DMS153 (cell line): Measurements from ENCODE around the gene PRKAR2A.
"Not testable (repeated sequence)": the region's sequence is repeated elsewhere in the genome, so short reads cannot be mapped to it uniquely, and the experiment has no call there.

Experiments
- DNase-seq: peaks from one replicate; lab custom pipeline; 2025; lab: John Stamatoyannopoulos, UW

Gene PRKAR2A

DNA sequence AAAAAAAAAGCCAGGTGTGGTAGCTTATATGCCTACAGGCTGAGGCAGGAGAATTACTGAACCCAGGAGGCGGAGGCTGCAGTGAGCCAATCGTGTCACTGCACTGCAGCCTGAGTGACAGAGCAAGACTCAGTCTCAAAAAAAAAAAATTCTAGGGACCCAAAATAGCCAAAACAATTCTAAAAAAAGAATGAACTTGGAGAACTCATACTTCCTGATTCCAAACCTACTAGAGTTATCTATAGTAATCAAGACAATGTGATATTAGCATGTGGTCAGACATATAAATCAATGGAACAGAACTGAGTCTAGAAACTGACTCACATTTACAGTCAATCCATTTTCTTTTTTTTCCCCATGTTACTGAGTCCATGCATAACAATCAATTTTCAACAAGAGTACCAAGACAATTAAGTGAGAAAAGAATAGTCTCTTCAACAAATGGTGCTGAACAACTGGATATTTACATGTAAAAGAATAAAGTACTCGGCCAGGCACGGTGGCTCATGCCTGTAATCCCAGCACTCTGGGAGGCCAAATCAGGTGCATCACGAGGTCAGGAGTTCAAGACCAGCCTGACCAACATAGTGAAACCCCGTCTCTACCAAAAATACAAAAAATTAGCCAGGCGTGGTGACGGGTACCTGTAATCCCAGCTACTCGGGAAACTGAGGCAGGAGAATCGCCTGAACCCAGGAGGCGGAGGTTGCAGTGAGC lies 11.9 kb downstream of the PRKAR2A start:
- DNase-seq = no peak

GRCh38 chr3:48832684-48833083 lies 15.0 kb downstream of the PRKAR2A start:
- DNase-seq = no peak

DNA sequence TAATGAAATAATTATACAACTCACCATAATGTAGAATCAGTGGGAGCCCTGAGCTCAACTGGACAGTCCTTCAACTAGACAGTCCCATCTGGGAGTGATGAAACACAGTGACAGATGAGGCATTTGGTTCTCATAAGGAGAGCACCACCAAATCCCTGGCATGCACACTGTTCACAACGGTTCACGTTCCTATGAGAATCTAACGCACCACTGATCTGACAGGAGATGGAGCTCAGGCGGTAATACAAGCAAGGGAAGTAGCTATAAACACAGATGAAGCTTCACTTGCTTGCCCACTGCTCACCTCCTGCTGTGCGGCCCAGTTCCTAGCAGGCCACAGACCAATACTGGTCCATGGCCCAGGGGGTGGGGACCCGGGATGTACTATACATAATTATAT lies 17.0 kb downstream of the PRKAR2A start:
- no peak for DNase-seq

- DNase-seq = not testable (repeated sequence)
These were observed 18.1 kb downstream of the PRKAR2A start for GRCh38 chr3:48829525-48829924.

DNA sequence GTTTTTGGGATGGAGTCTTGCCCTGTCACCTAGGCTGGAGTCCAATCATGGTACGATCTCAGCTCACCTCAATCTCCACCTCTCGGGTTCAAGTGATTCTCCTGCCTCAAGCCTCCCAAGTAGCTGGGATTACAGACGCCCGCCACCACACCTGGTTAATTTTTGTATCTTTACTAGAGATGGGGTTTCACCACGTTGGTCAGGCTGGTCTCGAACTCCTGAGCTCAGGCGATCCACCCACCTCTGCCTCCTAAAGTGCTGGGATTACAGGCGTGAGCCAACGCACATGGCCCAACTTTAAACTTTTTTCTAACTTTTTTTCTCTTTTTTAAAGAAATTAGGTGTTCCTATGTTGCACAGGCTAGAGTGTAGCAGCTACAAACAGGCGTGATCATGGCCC lies 19.8 kb downstream of the PRKAR2A start:
- DNase-seq = not testable (repeated sequence)

- DNase-seq = no peak
These were observed 21.2 kb downstream of the PRKAR2A start for GRCh38 chr3:48826451-48826850.

GRCh38 chr3:48820612-48821324 lies 26.9 kb downstream of the PRKAR2A start:
- DNase-seq = no peak

DNA sequence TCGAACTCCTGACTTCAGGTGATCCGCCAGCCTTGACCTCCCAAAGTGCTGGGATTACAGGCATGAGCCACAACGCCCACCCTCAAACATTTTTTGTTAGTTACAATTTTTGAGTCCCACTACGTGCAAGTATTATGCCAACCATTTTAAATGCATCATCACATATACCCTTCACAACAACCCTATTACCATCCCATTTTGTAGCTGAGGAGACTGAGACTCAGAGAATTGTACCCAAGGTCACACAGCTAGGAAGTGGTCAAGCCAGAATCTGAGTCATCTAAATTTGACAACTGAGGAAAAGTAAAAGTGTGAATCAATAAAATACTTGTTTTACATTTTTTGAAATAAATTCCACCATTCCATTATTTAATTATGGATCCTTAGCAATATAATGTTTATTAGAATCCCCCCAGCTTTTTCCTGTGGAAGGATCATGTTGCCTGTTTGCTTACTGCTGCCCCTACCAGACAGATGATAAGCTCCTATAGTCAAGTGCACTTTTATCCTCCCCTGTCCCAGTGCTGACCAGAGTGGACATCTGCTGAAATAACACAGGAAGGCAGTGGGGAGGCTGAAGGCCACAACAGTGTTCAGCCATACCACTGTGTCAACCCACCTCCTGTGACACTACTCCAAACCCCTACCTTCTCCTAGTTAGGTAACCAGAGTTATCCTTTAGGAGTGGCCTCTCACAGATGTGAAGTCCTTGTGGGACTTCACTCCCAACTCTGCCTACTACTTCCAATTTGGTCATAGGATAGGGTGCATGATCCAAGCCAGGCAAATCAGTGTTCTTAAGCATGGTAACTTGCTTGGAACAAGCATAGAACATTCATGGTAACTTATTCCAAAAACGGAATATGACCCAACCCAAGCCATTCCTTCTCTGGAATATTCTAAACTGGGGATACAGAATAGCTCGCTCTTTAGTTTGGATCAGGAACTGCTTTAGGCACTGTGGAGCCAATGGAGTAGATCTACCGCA lies 28.1 kb downstream of the PRKAR2A start:
- DNase-seq = no peak

GRCh38 chr3:48811524-48811923 lies 36.1 kb downstream of the PRKAR2A start:
- DNase-seq = no peak

DNA sequence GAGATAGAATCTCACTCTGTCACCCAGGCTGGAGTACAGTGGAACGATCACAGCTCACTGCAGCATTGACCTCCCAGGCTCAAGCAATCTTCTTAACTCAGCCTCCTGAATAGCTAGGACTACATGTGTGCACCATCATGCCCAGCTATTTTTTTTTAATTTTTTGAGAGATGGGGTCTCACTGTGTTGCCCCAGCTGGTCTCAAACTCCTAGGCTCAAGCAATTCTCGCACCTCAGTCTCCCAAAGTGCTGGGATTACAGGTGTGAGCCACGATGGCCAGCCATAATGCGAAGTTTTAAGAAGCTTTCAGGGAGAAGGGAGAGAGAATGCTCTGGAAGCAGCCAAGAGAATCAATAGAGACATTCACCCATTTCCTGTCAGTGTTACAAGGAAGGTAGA lies 42.7 kb downstream of the PRKAR2A start:
- no peak for DNase-seq

- not testable (repeated sequence) for DNase-seq
These were observed 46.8 kb downstream of the PRKAR2A start for GRCh38 chr3:48800831-48801230.

GRCh38 chr3:48798998-48799397 lies 48.7 kb downstream of the PRKAR2A start:
- no peak for DNase-seq

DNA sequence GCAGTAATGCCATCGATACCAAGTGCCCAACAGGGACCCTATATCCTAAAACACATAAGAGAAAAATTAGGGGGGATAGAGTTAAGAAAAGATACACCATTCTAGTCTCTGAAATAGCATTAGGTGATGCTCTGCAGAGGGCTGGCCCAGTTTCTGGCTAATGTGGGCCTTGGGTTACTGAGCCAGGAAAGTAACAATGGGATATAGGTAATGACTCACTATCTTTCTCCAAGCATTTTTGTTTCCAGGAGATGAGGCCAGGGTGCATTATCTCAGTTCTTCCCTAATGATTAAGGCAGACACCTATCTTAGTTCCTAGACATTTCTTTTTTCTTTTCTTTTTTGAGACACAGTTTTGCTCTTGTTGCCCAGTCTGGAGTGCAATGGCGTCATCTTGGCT lies 50.0 kb downstream of the PRKAR2A start:
- DNase-seq = no peak

DNA sequence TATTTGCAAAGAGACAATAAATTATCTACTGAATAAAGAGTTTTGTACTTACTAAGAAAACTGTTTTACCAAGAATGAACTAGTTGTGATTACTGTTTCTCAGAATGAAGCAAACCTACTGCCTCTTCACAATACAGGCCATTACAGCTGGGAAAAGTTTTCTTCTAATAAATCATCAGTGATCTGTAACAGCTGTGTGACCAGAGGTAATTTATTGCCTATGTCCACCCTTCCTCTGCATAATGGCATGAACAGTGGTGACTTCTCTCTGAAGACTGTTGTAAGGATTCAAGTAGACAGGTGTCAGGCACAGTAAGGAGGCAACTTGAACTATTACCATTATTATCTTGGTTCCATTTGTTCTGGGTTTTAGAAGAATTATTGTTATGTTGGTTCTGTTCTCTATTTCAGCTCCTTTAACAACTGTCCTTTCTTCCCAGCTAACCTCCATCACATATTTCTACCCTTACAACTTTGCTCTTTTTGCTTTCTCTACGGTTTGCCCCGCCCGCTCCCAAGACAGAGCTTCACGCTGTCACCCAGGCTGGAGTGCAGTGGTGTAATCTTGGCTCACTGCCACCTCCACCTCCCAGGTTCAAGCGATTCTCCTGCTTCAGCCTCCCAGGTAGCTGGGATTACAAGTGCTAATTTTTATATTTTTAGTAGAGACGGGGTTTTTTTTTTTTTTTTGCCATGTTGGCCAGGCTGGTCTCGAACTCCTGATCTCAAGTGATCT lies 51.5 kb downstream of the PRKAR2A start:
- DNase-seq = no peak

GRCh38 chr3:48793484-48793883 lies 54.2 kb downstream of the PRKAR2A start:
- DNase-seq = not testable (repeated sequence)

DNA sequence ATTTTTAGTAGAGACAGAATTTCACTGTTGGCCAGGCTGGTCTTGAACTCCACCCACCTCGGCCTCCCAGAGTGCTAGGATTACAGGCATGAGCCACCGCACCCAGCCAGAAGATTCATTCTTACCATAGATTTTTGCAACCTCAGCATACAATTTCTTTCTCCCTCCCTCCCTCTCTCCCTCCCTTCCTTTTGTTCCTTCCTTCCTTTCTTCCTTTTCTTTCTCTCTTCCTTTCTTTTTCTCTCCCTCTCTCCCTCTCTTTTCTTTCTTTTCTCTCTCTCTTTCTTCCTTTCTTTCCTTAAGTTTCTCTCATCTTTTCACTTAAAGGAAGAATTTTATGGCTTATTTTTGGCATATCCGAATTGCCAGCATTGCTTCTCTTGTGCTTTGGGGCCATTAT lies 58.0 kb downstream of the PRKAR2A start:
- DNase-seq = no peak

GRCh38 chr3:48788544-48789162 lies 59.0 kb downstream of the PRKAR2A start:
- DNase-seq = no peak

GRCh38 chr3:48784426-48785120 lies 63.1 kb downstream of the PRKAR2A start:
- DNase-seq = no peak

GRCh38 chr3:48783304-48783703 lies 64.4 kb downstream of the PRKAR2A start:
- DNase-seq = no peak

DNA sequence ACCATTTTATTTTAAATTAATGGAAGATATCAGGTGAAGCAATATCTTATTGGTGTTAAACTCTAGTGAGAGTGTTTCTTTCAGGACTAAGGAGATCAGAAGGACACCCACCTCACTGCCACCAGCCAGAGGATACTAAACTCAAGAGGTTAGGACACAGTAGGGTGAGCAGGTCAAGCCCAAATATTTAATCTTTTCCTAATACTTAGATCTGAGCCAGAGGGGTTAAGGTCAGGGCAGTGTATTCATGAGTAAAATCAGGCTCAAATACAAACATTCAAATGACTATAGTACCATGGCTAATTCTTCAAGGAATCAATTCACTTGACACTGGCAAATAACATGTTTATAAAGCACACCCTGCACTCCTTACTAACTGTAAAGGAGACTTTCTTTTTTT lies 65.6 kb downstream of the PRKAR2A start:
- no peak for DNase-seq

- DNase-seq = not testable (repeated sequence)
These were observed 69.1 kb downstream of the PRKAR2A start for GRCh38 chr3:48778565-48778964.
